ENCODE measurements around the gene LCN6.
A peak's percentile ranks its signal among the peaks of the same experiment; 100 is the strongest.
"Not testable (repeated sequence)": the region's sequence is repeated elsewhere in the genome, so short reads cannot be mapped to it uniquely, and the experiment has no call there.

The LCN6 gene

GRCh38 chr9:136785565-136786355, 37.4 kb upstream of the LCN6 start:
- intact Hi-C loops (cut with DNase I): loop anchor here (5.0 kb wide), 1 partner anchor 242 kb away; the partner anchor contains the start of gene ABCA2
- DNase-seq: peak in 2 of 10 donors; percentile 5 to 56

GRCh38 chr9:136784997-136785361, 36.7 kb upstream of the LCN6 start:
- intact Hi-C loops (cut with DNase I): loop anchor here (5.0 kb wide), 1 partner anchor 242 kb away; the partner anchor contains the start of gene ABCA2
- DNase-seq: peak in 2 of 10 donors; percentile 9 to 10

GRCh38 chr9:136784249-136784996, 36.1 kb upstream of the LCN6 start:
- DNase-seq: peak in 2 of 10 donors; percentile 54 to 59
- intact Hi-C loops (cut with DNase I): no loop called here

GRCh38 chr9:136782452-136782851, 34.1 kb upstream of the LCN6 start:
- peak in 2 of 10 donors; percentile 2 to 9 for DNase-seq
- intact Hi-C loops (cut with DNase I): no loop called here

GRCh38 chr9:136779808-136780207, 31.5 kb upstream of the LCN6 start:
- intact Hi-C loops (cut with DNase I): no loop called here

GRCh38 chr9:136777359-136777758, 29.0 kb upstream of the LCN6 start:
- intact Hi-C loops (cut with DNase I): no loop called here
- DNase-seq: peak in 3 of 10 donors; percentile 8 to 43 (median 19)

More at GRCh38 chr9:136779808-136780207, 31.5 kb upstream of the LCN6 start:
- DNase-seq: peak in 3 of 10 donors; percentile 7 to 15 (median 9)

GRCh38 chr9:136776947-136777346, 28.6 kb upstream of the LCN6 start:
- peak in 3 of 10 donors; percentile 17 to 53 (median 48) for DNase-seq
- intact Hi-C loops (cut with DNase I): no loop called here

- DNase-seq: peak in 2 of 10 donors; percentile 50 to 66
- intact Hi-C loops (cut with DNase I): no loop called here
These were observed 26.9 kb upstream of the LCN6 start for GRCh38 chr9:136775191-136775590.

GRCh38 chr9:136774416-136775045, 26.2 kb upstream of the LCN6 start:
- intact Hi-C loops (cut with DNase I): no loop called here
- peak in 3 of 10 donors; percentile 27 to 64 (median 33) for DNase-seq

GRCh38 chr9:136773386-136774044, 25.2 kb upstream of the LCN6 start:
- intact Hi-C loops (cut with DNase I): no loop called here
- DNase-seq: peak in 5 of 10 donors; percentile 56 to 89 (median 78)

GRCh38 chr9:136771907-136772415, 23.6 kb upstream of the LCN6 start:
- intact Hi-C loops (cut with DNase I): no loop called here
- DNase-seq: peak in 3 of 10 donors; percentile 10 to 44 (median 15)

GRCh38 chr9:136769710-136770191, 21.4 kb upstream of the LCN6 start:
- peak in 6 of 10 donors; percentile 47 to 89 (median 68) for DNase-seq
- intact Hi-C loops (cut with DNase I): no loop called here

- DNase-seq: peak in 8 of 10 donors; percentile 58 to 94 (median 66)
- intact Hi-C loops (cut with DNase I): not testable (repeated sequence)
These were observed 18.2 kb upstream of the LCN6 start for GRCh38 chr9:136766410-136767120.

- intact Hi-C loops (cut with DNase I): not testable (repeated sequence)
- DNase-seq: peak in 3 of 10 donors; percentile 24 to 56 (median 52)
These were observed 17.6 kb upstream of the LCN6 start for GRCh38 chr9:136765745-136766409.

- DNase-seq: peak in 2 of 10 donors; percentile 58 to 73
- intact Hi-C loops (cut with DNase I): no loop called here
These were observed 16.7 kb upstream of the LCN6 start for GRCh38 chr9:136765041-136765440.

GRCh38 chr9:136764301-136764891, 16.1 kb upstream of the LCN6 start, which contains the start of gene LCN15:
LCN15 (minus strand) TSS chr9:136764518; CDS start chr9:136764488, 30 bp downstream.
- DNase-seq: peak in 3 of 10 donors; percentile 39 to 69 (median 67)
- intact Hi-C loops (cut with DNase I): no loop called here

- DNase-seq: peak in 3 of 10 donors; percentile 50 to 73 (median 61)
- intact Hi-C loops (cut with DNase I): no loop called here
These were observed 15.3 kb upstream of the LCN6 start for GRCh38 chr9:136763649-136764035.

All from posterior cingulate gyrus (tissue), 11 donors.